ENCODE results near the gene HAUS5. TPM values are rescaled to one million over a fixed set of nuclear protein-coding genes. Genes with fewer than 3 reads are reported as not detected.

Gene HAUS5
- total RNA-seq, 1 experiment from 2014 or later = 31.7 TPM

DNA sequence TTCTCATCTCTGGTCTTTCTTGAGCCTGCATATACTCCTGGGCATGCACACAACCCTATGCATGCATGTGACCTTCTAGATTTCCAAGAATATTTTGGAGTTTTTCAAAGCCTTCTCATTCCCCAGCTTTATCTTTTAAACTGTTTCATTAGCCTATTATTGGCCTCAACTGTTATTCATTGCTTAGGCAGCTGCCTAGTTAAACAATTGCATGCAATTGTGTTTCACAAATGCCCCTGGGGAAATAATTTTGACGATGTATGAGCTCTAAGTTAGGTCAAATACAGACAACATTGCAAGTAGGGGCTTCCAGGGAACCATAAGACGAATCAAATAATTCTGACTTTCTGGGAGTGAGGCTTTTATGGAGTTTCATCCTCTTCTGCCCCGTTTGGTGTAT is 51.4 kb downstream of the HAUS5 start (continued):
- TF ChIP-seq POLR2AphosphoS5 (IDR thresholded peaks at IDR 0.05; ENCODE audit: low read depth, low read length) = no peak
- no peak for TF ChIP-seq TCF7L2 (IDR thresholded peaks at IDR 0.05; ENCODE audit: borderline replicate concordance, extremely low read depth, insufficient read depth, insufficient read length)
- TF ChIP-seq, protein P1, sequence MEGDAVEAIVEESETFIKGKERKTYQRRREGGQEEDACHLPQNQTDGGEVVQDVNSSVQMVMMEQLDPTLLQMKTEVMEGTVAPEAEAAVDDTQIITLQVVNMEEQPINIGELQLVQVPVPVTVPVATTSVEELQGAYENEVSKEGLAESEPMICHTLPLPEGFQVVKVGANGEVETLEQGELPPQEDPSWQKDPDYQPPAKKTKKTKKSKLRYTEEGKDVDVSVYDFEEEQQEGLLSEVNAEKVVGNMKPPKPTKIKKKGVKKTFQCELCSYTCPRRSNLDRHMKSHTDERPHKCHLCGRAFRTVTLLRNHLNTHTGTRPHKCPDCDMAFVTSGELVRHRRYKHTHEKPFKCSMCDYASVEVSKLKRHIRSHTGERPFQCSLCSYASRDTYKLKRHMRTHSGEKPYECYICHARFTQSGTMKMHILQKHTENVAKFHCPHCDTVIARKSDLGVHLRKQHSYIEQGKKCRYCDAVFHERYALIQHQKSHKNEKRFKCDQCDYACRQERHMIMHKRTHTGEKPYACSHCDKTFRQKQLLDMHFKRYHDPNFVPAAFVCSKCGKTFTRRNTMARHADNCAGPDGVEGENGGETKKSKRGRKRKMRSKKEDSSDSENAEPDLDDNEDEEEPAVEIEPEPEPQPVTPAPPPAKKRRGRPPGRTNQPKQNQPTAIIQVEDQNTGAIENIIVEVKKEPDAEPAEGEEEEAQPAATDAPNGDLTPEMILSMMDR (IDR thresholded peaks at IDR 0.05 in 2 of 3, conservative IDR thresholded peaks at IDR 0.05 in 1 of 3; ENCODE audit: borderline replicate concordance in 1 of 3, insufficient read depth in 1 of 3, low read depth in 2 of 3, low read length in 2 of 3) = no peak
- TF ChIP-seq ZFX (IDR thresholded peaks at IDR 0.05) = no peak
- no peak for TF ChIP-seq EZH2 (IDR thresholded peaks at IDR 0.05)
- TF ChIP-seq RAD21 (IDR thresholded peaks at IDR 0.05; ENCODE audit: low read depth) = no peak
- no peak for TF ChIP-seq CBX3 (IDR thresholded peaks at IDR 0.05; ENCODE audit: low read depth)
- TF ChIP-seq CEBPB (IDR thresholded peaks at IDR 0.05; ENCODE audit: low read depth) = no peak
- no peak for TF ChIP-seq ZNF274 (IDR thresholded peaks at IDR 0.05; ENCODE audit: low read depth, low read length)

DNA sequence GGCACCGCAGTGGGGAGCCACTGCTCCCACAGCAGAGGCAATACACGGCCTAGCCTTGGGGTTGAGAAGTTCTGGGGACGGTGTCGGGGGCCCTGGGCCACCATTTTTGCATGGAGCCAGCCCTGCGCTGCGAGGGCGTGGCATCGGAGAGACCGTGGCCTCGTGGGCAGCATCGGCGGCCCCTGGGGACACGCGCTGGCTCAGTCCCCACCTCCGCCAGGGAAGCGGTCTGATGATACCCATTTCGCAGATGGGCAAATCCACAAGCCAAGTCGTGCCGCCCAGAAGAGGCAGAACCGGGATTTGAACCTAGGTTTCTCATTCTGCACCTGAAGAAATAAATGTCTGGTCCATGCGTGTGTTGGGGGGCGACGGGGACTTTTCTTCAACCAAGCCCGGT is 52.6 kb downstream of the HAUS5 start:
- ATAC-seq = no peak
- Histone ChIP-seq H3K79me2 (ENCODE audit: insufficient read depth, low read length) (no peaks in the 10 kb centered on the region), H3K9ac (ENCODE audit: low read length) (no peak overlapping the region), H3K27ac (ENCODE audit: low read depth, low read length) (no peak overlapping the region), H3K4me1 (ENCODE audit: control insufficient read depth in 1 of 2, insufficient read depth in 2 of 2, low read length in 2 of 2) (no peaks in the 10 kb centered on the region), H2AFZ (ENCODE audit: low read depth, low read length, poor library complexity, severe bottlenecking) (no peak overlapping the region), H4K20me1 (ENCODE audit: insufficient read depth) (no peaks in the 10 kb centered on the region), H3K9me3 (ENCODE audit: control insufficient read depth in 1 of 2, insufficient read depth in 1 of 2, low read depth in 1 of 2, low read length in 2 of 2) (no peaks in the 10 kb centered on the region), H3K27me3 (ENCODE audit: insufficient read depth, low read length) (peaks cover 5% of the 10 kb centered on the region; the same call in 1 of the 2 replicates), H3K4me3 (replicated peaks in 1 of 2; ENCODE audit: low read depth in 1 of 2, low read length in 2 of 2) (no peak overlapping the region), H3K9me2 (ENCODE audit: insufficient read depth) (no peaks in the 10 kb centered on the region), H3K4me2 (ENCODE audit: low read length) (no peak overlapping the region), H3K36me3 (ENCODE audit: control insufficient read depth in 1 of 2, insufficient read depth in 2 of 2, low read length in 2 of 2) (no peaks in the 10 kb centered on the region)
- ChIA-PET RAD21 (ENCODE audit: low non-redundant PET in 1 of 2, low total read pairs in 2 of 2, uncharacterized antibody in 2 of 2, unreplicated experiment in 2 of 2) (no interaction called here), POLR2A (interaction anchor here (1.7 kb wide), 1 partner anchor 17 kb away, joined by 8 read pairs; the partner anchor contains the start of gene COX6B1), CTCF (no interaction called here)
- intact Hi-C loops (cut with micrococcal nuclease) = no loop called here
- no TSS peak for BruUV-seq (replicated peaks)
- TF ChIP-seq JUND (IDR thresholded peaks at IDR 0.05) = no peak
- no peak for TF ChIP-seq TCF7L2 (IDR thresholded peaks at IDR 0.05; ENCODE audit: borderline replicate concordance, extremely low read depth, insufficient read depth, insufficient read length)
- no peak for TF ChIP-seq SRF (IDR thresholded peaks at IDR 0.05; ENCODE audit: low read depth)
- no peak for TF ChIP-seq POLR2AphosphoS5 (IDR thresholded peaks at IDR 0.05; ENCODE audit: low read depth, low read length)
- TF ChIP-seq MAX (IDR thresholded peaks at IDR 0.05) = no peak
- TF ChIP-seq CEBPB (IDR thresholded peaks at IDR 0.05; ENCODE audit: low read depth) = no peak
- TF ChIP-seq FOSL1 (IDR thresholded peaks at IDR 0.05; ENCODE audit: low read depth) = no peak
- DNase-seq (ENCODE audit: low read depth, low spot score) = no peak
